Measurements from ENCODE around the gene ZBTB40.
A peak's percentile ranks its signal among the peaks of the same experiment; 100 is the strongest.

The ZBTB40 gene

GRCh38 chr1:22426781-22427180, 24.9 kb upstream of the ZBTB40 start:
- no peak for DNase-seq (ENCODE audit: low spot score)

GRCh38 chr1:22428672-22429071, 23.0 kb upstream of the ZBTB40 start:
- peak; percentile 43 for DNase-seq (ENCODE audit: low spot score)

GRCh38 chr1:22431965-22432364, 19.7 kb upstream of the ZBTB40 start:
- DNase-seq (ENCODE audit: low spot score) = no peak

- DNase-seq (ENCODE audit: low spot score) = no peak
Measured at GRCh38 chr1:22434717-22435116, 16.9 kb upstream of the ZBTB40 start.

GRCh38 chr1:22436948-22437347, 14.7 kb upstream of the ZBTB40 start:
- no peak for DNase-seq (ENCODE audit: low spot score)

- no peak for DNase-seq (ENCODE audit: low spot score)
Measured at GRCh38 chr1:22437573-22437972, 14.1 kb upstream of the ZBTB40 start.

- DNase-seq (ENCODE audit: low spot score) = no peak
Measured at GRCh38 chr1:22440582-22440981, 11.1 kb upstream of the ZBTB40 start.

GRCh38 chr1:22442212-22442894, 9.3 kb upstream of the ZBTB40 start:
- no peak for DNase-seq (ENCODE audit: low spot score)

GRCh38 chr1:22443332-22443731, 8.3 kb upstream of the ZBTB40 start:
- no peak for DNase-seq (ENCODE audit: low spot score)

GRCh38 chr1:22444856-22445255, 6.8 kb upstream of the ZBTB40 start:
- no peak for DNase-seq (ENCODE audit: low spot score)

GRCh38 chr1:22447621-22448111, 4.0 kb upstream of the ZBTB40 start:
- DNase-seq (ENCODE audit: low spot score) = no peak

- no peak for DNase-seq (ENCODE audit: low spot score)
Measured at GRCh38 chr1:22449636-22450035, 2.0 kb upstream of the ZBTB40 start.

- DNase-seq (ENCODE audit: low spot score) = no peak
Measured at GRCh38 chr1:22450351-22451021, 1.2 kb upstream of the ZBTB40 start.

GRCh38 chr1:22452481-22452957, 868 bp downstream of the ZBTB40 start:
- no peak for DNase-seq (ENCODE audit: low spot score)

- no peak for DNase-seq (ENCODE audit: low spot score)
Measured at GRCh38 chr1:22453181-22453580, 1.5 kb downstream of the ZBTB40 start.

GRCh38 chr1:22454476-22455056, 2.9 kb downstream of the ZBTB40 start:
- DNase-seq (ENCODE audit: low spot score) = no peak

GRCh38 chr1:22457345-22457744, 5.7 kb downstream of the ZBTB40 start:
- no peak for DNase-seq (ENCODE audit: low spot score)

GRCh38 chr1:22457836-22458235, 6.2 kb downstream of the ZBTB40 start:
- peak; percentile 32 for DNase-seq (ENCODE audit: low spot score)

GRCh38 chr1:22461100-22461499, 9.4 kb downstream of the ZBTB40 start:
- no peak for DNase-seq (ENCODE audit: low spot score)

GRCh38 chr1:22461678-22462527, 10.3 kb downstream of the ZBTB40 start:
- DNase-seq (ENCODE audit: low spot score) = no peak

GRCh38 chr1:22462928-22463327, 11.3 kb downstream of the ZBTB40 start:
- DNase-seq (ENCODE audit: low spot score) = no peak

GRCh38 chr1:22465015-22465565, 13.4 kb downstream of the ZBTB40 start:
- no peak for DNase-seq (ENCODE audit: low spot score)

Measured in pons (tissue), 1 donor.